T-helper 22 cell (primary cell): ENCODE measurements around the gene NOP16.

ENCODE experiments used
- DNase-seq: peaks from one replicate; pipeline ENCODE4 v3.0.0-alpha.2; 2020; ENCODE audit warnings: low read depth

Gene NOP16

DNA sequence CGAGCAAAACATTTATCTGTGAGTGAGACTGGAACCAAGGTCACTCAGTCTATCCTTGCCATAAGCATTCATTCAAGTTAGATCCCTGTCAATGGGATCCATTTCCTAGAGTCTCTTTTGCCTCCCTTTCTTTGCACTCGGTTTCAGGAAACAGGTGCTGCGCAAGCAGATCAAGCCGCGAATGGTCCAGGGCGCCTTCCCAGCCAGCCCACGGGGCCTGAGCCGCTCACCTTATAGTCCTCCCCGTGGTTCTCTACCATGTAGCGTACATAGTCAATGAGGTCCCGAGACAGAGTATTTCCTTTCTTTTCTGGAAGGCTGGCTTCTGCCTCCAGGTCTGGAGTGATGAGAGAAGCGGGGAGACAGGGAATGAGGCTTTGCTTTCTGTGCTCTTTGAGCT lies 3.4 kb downstream of the NOP16 start:
- DNase-seq: no peak

DNA sequence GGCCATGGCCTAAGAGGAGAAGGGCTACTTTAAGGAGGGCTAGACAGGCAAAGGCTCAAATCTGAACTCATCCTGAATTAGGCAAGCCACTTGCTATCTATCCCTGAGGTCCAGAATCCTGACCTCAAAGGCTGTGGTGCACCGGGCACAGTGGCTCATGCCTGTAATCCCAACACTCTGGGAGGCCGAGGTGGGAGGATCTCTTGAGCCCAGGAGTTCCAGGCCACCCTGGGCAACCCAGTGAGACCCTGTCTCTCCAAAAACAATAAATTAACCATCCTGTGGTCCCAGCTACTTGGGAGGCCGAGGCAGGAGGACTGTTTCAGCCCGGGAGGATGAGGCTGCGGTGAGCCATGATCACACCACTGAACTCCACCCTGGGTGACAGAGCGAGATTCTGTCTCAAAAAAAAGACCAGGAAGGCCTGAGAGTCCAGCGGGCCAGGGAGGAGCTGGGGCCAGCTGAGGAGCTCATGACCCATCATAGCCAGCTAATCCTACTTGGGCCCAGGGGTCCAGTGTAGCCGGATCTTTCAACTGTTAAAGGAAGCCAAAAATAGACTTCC lies 4.0 kb downstream of the NOP16 start:
- no peak for DNase-seq

DNA sequence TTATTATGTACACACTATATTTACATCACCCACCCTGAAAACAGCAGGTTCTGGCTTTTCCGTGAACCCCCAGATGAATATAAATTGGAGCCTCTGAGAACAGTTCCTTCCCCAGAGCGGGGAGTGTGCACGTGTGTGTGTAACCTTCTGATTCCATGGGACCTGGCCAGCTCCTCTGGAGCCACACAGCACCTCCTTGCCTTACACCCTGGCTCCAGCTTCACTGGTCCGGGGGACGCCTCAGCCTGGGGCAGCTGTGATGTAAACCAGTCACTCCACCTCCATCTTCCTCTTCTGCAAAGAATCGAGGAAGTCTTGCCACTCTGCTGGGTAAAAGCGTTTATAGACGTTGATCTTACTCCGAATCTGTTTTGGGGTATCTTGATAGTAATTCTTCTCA lies 4.4 kb downstream of the NOP16 start:
- DNase-seq: no peak

DNA sequence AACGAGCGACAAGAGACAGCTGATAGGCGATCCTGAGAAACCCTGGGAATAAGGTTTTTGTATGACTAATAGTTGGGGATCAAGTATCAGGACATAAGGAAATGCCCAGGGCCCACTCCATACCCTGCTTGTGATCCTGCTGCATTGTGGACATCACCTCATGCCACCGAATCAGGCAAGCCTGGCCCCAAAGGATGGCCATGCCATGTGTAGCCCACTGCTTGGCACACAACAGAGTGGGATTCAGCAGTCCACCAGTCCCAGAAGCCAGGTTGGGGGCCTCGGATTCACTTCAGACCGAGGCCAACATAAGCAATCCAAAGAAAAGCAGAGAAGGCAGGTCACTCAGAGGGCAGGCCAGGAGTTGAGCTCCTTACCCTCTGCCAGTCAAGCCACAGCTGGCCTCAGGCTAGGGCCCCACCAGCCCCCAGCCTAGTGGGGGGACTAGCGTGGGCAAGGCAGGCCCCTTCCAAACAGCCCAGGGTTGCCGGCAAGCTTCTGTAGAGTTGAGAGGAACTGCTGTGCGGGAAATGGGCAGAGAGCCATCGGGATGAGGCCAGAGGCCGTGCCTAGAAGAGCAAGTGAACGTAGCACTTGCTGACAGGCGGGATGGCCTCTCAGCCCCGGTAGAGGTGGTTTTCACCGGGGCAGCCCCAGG lies 5.0 kb downstream of the NOP16 start:
- DNase-seq: no peak

DNA sequence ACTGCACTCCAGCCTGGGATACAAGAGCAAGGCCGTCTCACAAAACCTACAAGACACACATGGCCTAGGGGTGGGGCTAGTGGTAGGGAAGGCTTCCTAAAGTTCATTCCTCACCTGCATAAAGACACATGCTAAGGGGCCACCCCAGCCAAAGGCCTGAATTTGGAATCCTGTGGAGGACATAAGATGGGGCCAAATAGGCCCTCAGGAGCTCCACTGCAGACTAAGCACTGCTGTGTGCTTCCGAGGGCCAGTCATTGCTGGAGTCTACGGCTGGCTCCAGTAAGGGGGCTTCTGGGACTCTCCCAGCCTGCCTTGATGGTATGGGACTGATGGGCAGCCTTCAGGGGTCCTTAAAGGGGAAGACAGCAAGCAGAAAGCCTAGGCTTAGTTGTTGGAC lies 5.7 kb downstream of the NOP16 start:
- no peak for DNase-seq

DNA sequence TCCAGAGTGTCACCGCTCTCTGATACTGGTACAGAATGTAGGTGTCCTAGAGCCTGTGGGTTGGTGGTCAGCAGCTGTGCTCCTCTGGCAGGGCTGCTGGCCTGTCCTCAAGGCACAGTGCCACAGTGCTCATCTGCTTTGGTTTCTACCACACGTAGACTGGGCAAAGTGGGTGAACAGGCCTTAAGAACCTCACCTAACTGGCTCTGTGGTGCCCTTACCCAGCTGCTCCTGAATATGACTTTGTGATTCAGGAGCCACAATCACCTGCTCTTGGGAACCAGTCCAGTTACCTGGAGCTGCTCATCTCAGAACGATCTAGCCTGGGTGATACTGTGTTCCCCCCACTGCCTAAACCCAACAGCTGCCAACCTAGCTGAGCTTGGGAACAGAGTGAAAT lies 6.4 kb downstream of the NOP16 start:
- no peak for DNase-seq

DNA sequence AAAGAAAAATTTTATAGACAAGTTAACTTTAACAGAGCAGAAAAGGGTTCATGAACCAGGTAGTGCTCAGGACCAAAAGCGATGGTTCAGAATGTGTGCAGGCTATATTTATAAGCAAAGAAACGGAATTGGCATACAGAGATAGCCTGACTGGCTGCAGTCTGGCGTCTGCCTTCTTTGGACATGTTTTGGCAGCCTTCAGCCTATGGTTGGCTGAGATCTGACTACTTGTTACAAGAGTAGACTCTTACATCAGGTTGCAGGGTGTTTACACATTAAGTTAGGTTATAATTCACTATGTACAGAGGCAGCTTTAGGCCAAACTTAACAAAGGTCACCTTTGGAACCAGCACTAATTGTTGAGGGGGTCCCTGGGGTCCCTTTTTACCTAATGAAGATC lies 7.0 kb downstream of the NOP16 start:
- DNase-seq: no peak

DNA sequence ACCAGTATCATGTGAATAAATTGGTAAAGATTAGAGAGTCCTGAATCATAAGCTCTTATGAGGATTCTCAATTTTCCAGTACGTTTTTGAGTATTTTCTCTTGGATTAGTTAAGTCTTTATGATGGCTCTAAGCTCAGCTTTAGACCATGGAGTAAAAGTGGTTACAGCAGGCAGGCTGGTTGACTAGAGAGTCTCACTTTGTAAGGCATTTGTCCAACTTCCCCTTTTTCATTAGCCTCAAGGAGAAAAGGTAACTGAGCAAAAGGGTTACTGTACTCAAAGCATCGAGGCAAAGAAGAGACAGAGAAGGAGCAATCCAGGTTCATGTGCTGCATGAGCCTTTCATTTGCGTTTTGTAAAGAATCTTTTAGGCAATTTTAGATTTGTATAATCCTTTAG lies 8.5 kb downstream of the NOP16 start:
- no peak for DNase-seq

DNA sequence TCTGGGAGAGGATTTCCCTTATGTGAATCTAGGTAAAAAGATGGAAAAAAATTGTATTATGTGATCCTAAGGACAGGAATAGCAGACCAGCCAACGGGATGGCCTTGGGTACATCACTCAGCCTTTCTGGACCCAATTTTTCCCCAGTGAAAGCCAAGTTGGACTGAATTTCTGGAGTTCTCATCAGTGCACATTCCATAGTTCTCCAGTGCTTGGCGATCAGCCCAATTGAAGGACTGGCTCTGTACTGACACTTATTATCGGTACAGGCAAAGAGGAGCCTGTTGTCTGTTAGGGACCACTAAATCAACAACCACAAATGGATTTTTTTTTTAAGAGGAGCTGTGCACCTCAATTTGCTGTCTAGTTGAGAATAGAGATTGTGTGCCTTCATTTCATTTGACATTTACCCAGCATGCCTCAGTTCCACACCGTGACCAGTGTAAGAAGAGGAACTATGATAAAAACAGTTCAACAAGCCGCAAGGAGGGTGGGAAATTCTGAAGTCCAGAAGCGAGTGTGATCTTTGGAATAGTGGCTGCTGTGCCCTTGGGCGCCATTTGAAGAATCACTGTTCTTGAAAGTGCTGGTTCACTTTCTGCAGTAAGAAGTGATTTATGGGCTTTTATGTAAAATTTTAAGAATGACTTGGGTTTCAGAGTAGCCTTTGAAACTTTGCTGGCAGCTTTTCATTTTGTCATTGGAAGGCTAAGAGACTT lies 15.1 kb downstream of the NOP16 start:
- DNase-seq: no peak

DNA sequence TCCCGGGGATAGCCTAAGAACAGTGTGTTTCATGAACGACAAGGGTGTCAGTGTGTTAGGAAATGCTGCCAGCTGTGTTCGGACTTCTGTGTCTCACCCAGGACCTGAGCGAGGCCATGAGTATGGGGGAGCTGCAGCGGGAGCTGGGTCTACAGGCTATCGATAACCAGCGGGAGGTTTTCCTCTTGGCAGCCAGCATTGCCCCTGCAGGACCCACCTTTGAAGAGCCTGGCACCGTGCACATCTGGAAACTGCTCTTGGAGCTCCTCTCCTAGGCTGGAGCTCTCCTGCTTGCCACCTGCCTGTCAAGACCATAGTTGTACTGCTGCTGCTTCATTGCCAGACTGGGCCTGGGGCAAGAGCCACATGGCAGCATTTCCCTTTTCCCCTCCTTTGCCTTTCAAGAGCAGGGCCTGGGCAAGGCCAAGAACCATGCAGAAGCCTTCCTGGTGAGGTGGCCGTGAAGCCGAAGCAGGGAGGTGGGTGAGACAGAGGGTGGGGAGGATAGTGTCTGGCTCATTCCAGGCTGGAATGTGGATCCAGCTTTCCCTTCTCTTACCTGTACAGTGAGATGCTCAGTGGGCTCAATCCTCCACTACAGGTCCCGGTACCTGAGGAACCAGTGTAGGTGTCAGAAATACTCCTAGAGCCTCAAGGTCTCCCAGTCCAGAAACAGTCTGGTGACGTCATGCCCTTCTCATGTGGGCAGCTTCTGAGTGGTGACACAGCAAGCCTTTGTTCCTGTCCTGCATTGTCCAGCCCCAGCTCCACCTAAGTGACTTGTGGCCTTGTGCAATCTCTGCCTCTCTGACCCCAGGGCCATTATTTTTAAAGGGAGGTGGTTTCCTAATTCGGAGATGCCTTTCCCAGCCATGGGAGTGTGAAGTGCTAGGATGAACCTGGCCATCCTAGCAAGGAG lies 16.5 kb downstream of the NOP16 start:
- DNase-seq: no peak

DNA sequence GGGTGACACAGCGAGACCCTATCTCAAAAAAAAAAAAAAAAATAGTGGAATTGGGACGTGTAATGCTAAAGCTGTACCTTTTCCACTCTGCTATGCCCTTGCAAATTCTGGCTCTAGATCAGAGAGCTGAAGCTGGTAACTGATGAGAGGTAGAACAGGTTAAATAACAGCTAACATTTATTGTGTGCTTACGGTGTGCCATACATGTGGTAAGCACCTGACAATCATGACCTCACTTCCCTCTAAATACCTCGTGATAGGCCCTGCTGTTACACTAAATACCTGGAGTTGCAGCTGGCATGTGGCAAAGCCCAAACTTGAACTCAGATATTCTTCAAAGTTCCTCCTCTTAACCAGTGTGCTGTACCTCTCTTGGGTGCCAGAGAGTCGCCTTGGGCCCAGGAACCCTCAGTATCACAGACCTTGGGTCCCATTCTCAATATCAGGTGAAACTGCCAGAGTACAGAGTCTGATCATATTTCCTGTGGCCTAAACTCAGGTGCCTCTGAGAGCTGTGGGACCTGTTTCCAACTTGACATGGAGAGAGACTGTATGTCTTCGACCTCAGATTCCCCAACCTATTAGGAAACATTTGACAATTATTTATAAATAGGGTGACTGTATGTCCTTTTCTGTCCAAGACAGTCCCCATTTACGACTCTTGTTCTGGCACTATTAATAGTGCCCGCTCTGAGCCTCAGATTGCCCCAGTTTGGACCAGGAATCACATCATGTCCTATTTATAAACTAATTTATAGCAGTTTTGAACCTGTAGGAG lies 18.3 kb downstream of the NOP16 start:
- DNase-seq: no peak

DNA sequence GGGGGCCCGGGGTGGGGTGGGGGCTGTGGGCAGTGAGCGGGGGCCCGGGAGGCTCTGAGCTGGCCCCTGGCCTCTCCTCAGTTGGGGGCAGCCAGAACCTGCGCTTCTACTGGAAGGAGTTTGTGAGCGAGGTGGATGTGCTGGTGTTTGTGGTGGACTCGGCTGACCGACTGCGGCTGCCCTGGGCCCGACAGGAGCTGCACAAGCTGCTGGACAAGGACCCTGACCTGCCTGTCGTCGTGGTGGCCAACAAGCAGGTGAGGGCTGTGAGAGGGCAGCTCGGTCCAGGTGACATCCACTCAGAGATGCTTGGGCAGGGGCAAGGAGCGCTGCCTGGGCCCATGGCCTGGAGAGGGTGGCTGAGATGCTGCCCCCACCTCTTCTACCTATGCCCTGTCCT lies 19.7 kb downstream of the NOP16 start:
- no peak for DNase-seq

DNA sequence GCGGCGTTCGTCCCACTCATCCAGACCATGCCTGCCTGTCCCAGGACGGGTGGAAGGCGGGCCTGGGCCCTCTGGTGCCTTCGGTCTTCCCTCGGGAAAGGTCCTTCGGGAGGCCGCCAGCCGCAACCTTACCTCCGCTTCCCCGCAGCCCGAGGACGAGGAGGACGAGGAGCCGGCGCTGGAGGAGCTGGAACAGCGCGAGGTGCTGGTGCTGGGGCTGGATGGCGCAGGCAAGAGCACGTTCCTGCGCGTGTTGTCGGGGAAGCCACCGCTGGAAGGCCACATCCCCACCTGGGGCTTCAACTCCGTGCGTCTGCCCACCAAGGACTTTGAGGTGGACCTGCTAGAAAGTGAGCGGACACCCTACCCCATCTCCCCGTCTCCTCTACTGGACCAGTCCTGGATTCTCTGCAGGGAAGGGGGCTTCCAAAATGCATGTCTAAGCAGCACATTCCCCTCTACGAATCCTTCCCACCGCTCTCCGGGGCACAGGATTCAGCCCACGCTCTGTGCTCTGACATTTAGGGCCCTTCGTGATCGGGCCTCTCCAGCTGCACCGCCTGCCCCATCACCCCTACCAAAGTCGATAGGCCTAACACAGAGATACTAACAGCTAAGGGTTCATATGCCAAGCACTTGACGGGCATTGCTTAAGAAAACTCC lies 22.0 kb downstream of the NOP16 start:
- no peak for DNase-seq

DNA sequence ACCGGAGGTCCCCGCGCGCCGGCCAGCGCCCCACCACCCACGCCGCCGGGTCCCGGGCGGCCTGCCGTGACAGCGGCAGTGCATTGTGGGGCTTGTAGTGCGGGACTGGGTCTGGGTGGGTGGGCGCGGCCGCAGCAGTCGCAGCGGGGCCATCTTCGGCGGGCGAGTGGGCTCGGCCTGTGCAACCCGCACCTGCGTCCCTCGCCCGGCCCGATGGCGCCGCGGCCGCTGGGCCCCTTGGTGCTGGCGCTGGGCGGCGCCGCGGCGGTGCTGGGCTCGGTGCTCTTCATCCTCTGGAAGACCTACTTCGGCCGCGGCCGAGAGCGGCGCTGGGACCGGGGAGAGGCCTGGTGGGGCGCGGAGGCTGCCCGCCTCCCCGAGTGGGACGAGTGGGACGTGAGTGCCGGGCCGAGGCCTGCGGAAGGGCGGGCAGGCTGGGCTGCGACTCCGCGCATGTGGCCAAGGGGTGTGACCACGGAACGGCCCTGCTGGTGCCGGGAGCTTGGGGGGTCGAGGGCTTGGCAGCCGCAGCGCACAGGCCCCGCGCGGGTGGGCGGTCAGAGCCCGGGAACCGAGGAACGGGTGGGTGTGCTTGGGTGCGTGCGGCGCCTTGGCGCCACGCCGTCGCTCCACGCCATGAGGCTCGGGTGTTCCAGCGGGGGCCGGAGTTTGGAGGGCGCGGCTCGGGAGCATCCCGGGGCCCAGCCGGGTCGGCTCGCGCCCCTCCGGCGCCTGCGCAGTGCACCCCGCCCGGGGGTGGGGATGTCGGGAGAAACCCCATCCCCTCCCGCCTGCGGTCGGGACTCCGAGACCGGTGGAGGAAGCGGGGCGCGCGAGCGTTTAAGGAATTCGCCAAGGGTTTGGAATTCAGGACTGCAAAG lies 22.8 kb downstream of the NOP16 start, which contains the start of gene ARL10:
Gene ARL10, plus strand, starts transcription at position 137 of the 881 bp plus-strand sequence. Its CDS starts 77 bp downstream, at position 214.
- DNase-seq: peak; percentile 50

DNA sequence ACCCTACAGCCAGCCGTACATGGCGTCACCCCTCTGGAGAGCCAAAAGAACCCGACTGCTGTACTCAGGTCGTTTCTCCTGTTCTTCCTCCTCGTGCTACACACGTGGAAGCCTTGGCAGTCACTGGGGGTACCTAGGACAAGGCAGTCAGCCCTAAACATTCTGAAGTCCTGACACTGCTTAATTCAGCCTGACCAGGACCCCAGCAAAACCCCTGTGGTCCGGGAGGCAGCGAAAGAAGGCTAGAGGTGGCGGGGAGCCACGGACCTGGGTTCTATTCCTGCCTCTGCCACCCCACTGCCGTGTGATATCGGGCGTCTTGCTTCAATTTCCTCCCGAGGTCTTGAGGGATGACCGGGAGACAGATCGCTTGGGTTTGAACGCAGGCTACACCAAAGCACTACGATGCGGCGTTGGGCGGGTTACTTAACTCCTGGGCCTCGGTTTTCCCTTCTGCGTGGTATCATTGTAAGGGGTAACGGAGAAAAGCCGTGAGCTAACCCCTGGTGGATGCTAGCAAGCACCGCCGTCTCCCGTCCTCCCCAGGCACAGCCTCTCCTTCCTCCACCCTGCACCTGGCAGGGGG lies 23.5 kb downstream of the NOP16 start:
- DNase-seq: no peak

DNA sequence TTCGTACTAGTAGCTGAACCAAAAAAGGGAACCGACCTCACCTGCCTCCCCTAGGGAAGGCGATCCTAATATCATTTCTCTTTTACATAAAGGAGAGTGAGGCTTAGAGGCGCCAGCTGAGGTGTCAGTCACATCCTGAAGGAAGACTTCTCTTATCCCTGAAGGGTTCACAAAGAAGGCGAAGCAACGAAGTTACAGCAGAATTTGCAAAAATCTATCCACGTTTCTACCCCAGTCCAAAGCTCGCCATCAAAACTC lies 26.2 kb downstream of the NOP16 start:
- DNase-seq: no peak

DNA sequence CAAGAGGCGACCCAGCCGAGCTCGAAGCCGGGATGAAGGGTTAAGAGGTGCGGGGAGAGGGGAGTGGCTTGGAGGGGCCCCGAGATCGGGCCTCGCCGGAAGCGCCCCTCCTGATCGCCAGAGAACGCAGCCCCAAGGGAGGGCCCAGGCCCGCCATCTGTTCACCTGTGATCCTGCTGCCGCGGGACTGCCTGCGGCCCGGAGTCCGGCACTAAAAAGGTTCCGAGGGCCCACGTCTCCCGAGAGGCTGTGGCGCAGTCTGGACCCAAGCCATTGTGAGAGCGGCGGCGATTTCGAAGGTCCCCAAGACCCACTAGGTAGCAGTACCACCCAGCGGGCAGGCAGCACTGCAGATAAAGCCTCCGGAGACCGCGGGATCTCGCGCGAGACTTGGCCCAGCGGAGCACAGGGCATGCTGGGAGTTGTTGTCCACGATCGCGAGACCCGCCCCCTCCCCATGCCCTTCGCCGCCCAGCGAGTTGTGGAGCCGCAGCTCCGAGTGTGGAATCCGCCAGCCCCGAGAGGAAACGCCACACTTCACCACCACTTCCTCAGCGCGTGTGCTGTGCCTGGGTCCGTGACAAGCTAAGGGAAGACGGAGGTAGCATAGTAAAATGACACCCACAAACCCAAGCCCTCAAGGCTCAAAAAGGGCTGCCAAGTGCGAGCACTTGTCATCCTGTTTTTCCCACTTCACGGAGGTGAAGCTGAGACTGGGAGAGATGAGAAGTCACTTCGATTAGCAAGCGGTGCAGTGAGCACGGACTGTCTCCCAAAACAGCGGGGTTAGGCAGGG lies 26.8 kb downstream of the NOP16 start, which contains the start of gene KIAA1191:
Gene KIAA1191, minus strand, starts transcription at position 328 of the 796 bp plus-strand sequence. CDS start 2,256 bp downstream, outside the sequence.
- DNase-seq: peak; percentile 94

DNA sequence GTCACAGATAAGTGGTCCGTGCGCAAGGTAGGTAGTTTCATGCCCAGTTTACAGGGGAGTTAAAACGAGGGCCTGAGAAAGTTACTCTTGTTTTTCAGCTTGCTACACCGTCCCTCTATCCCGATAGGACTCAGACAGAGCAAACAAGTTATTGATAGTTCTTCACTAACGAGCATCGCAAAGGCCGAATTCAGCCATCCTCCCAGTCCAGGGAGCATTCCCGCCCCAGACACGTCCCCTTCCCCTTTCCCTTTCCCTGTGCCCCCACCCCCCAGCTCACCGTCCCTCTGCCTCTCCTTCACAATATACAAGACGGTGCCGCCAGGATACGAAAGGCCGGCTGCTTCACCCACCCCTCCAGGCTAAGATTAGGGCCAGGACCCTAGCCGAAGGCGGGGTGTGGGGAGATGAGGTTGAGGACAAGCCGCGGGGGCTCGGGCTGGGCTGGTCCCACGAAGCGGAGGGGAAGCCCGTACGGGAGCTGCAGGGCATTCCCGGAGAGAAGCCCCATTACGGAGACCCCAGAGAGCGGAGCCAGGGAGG lies 27.4 kb downstream of the NOP16 start:
- DNase-seq: no peak

DNA sequence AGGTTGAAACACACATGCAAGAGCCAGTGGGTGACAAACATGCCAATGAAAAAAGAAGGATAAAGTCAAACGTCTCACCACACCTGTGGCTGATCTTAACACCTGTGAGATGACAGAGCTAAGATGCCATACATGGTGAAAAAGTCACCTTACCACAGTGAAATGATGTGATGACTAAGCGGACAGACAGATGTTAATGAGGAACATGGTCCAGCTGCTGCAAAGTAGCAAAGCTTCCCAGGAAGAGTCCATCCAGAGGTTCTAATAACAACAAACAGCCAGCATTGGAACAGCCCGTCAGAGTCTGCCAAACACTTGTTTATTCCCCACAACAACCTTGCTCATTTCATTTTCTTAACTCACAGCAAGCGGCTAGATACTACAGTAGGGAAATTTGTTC lies 28.7 kb downstream of the NOP16 start:
- no peak for DNase-seq
